Naive thymus-derived CD8-positive, alpha-beta T cell (primary cell): ENCODE results near the gene AOPEP. TPM values are rescaled to one million over a fixed set of nuclear protein-coding genes. Genes with fewer than 3 reads are reported as not detected.

Source experiments
- ATAC-seq, 2 donors: fragments of 150-1000 bp; cut with Tn5 transposase in 1 of 2; sonication (Bioruptor Pico), chemical (Tn5 transposase) in 1 of 2; 1 replicate in 1 of 2; 2 replicates in 1 of 2; pipeline ENCODE4 v1.10.0; 2021; ENCODE audit warnings: mild to moderate bottlenecking in 2 of 2, moderate library complexity in 2 of 2
- POLR2A ChIA-PET: fragments of 350-600 bp; sonication (Branson Sonifier 250); formaldehyde crosslinking; loops from one replicate; lab custom pipeline; 2021; ENCODE audit warnings: antibody characterized with exemption; lab: Charles Lee
- DNase-seq, 10 donors: peaks; one replicate each; pipeline versions ENCODE4 v3.0.0 to v3.0.0-alpha.2; 2020 to 2022
- H3K27ac Mint-ChIP-seq, 10 donors: one replicate each; pipeline ENCODE4 v1.8.0; 2020 to 2022; ENCODE audit warnings: mild to moderate bottlenecking in 10 of 10, mixed read lengths in 10 of 10, moderate library complexity in 4 of 10, inconsistent platforms in 1 of 10
- H3K27me3 Mint-ChIP-seq, 5 donors: one replicate each; pipeline ENCODE4 v1.8.0; 2021 to 2022; ENCODE audit warnings: mixed read lengths in 5 of 5
- H3K36me3 Mint-ChIP-seq, 3 donors: one replicate each; pipeline ENCODE4 v1.8.0; 2020 to 2022; ENCODE audit warnings: mixed read lengths in 3 of 3, mild to moderate bottlenecking in 2 of 3, inconsistent platforms in 1 of 3
- H3K4me1 Mint-ChIP-seq, 4 donors: one replicate each; pipeline ENCODE4 v1.8.0; 2021 to 2022; ENCODE audit warnings: mixed read lengths in 4 of 4
- H3K4me3 Mint-ChIP-seq, 10 donors: one replicate each; pipeline ENCODE4 v1.8.0; 2020 to 2022; ENCODE audit warnings: mild to moderate bottlenecking in 10 of 10, mixed read lengths in 10 of 10, moderate library complexity in 6 of 10, inconsistent platforms in 1 of 10
- H3K9me3 Mint-ChIP-seq, 9 donors: one replicate each; pipeline ENCODE4 v1.8.0; 2020 to 2022; ENCODE audit warnings: mixed read lengths in 9 of 9, mild to moderate bottlenecking in 3 of 9, inconsistent platforms in 1 of 9, moderate library complexity in 1 of 9
- polyA plus RNA-seq, 3 donors: library from polyadenylated mRNA; unstranded; fragments of 300-500 nt; fragmentation: Illumina TruSeq; gene quantifications; one replicate each; pipeline ENCODE4 v1.2.3, GENCODE V29; 2021
- total RNA-seq, 8 experiments: library from RNA in 2 of 8; stranded (reverse) in 2 of 8; gene quantifications; one replicate each; pipeline ENCODE4 v1.2.3 and lab custom pipeline; 2021 to 2026

The AOPEP gene
- total and polyA plus RNA-seq, 5 experiments from 2014 or later = 4.3 to 10.8 (median 7.4) TPM

DNA sequence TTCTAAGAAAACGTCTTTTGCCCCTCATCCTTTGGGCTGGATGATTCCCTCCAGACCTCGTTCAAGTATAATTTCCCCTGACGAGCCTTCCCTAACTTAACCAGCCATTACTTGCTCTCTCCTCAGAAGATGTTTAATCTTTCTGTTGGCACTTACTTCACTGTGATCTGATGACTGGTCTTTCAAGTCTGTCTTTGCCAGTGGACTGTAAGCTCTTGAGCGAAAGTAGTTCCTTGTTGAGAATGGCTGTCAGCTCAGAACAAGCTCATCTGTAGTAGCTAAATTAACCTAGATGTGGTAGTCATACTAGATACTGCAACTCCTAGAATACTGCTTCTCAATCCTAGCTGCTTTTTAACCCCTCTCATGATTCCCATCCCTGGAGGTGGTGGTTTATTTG lies 125.0 kb downstream of the AOPEP start:
- H3K9me3 Mint-ChIP-seq = no peaks in the 10 kb centered on the region
- ATAC-seq (no peak), DNase-seq (no peak)
- peaks cover 2 to 12% (median 9%) of the 10 kb centered on the region in 4 donors for H3K4me1 Mint-ChIP-seq
- no peaks in the 10 kb centered on the region for H3K27me3 Mint-ChIP-seq
- no peak overlapping the region for H3K27ac Mint-ChIP-seq
- POLR2A ChIA-PET = no interaction called here
- H3K36me3 Mint-ChIP-seq = peaks cover 0 to 3% (median 0%) of the 10 kb centered on the region in 3 donors
- no peak overlapping the region for H3K4me3 Mint-ChIP-seq

DNA sequence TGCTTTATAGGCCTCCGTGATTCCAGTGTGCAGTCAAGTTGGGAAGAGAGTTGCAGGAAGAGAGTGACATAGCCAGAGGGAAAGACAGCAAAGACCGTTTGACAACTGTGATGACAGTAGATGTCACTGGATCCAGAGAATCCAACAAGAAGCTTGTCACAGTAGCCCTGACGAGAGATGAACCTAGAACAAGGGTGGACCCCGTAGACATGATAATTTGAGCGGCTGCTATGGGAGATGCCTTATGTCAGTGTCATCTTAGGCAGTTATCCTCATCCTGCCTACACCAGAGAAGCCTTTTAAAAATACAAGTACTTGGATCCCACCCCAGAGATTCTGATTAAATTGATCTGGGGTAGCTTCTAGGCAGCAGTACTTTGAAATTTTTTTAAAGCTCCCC lies 125.4 kb downstream of the AOPEP start:
- ATAC-seq (no peak), DNase-seq (no peak)
- Mint-ChIP-seq H3K27ac (no peak overlapping the region), H3K36me3 (peaks cover 0 to 3% (median 0%) of the 10 kb centered on the region in 3 donors), H3K27me3 (no peaks in the 10 kb centered on the region), H3K4me1 (peaks cover 2 to 10% (median 6%) of the 10 kb centered on the region in 4 donors), H3K9me3 (no peaks in the 10 kb centered on the region), H3K4me3 (no peak overlapping the region)
- POLR2A ChIA-PET = no interaction called here

DNA sequence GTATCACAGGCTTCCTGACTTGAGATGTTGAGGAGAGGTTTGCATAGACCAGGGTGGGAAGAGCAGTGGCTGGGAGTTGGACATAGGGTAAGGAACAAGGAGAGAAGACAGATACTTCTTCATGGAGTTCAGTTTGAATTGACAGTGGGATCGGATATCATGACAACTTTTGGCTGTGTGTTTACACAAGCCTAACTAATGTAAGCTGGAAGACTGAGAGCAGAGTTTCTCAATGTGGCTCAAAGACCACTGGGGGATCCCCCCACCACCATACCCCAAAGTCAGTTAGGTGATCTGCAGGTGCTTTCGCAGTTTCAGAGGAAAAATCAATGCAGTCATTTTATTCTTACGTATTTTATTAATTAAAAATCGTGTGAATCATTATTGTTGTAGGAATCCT lies 125.9 kb downstream of the AOPEP start:
- ATAC-seq (no peak), DNase-seq (no peak)
- H3K27ac Mint-ChIP-seq = peak overlapping the region in 2 of 10 donors; percentile 3 to 18
- no peaks in the 10 kb centered on the region for H3K9me3 Mint-ChIP-seq
- H3K4me1 Mint-ChIP-seq = peaks cover under 1 to 6% (median 1%) of the 10 kb centered on the region in 4 donors
- H3K4me3 Mint-ChIP-seq = no peak overlapping the region
- no peaks in the 10 kb centered on the region for H3K36me3 Mint-ChIP-seq
- POLR2A ChIA-PET = no interaction called here
- H3K27me3 Mint-ChIP-seq = no peaks in the 10 kb centered on the region

GRCh38 chr9:94853887-94854286 lies 127.4 kb downstream of the AOPEP start:
- H3K36me3 Mint-ChIP-seq = peaks cover 3 to 7% (median 5%) of the 10 kb centered on the region in 3 donors
- H3K9me3 Mint-ChIP-seq = peaks cover 0 to 9% (median 0%) of the 10 kb centered on the region in 9 donors
- DNase-seq (no peak), ATAC-seq (no peak)
- no peaks in the 10 kb centered on the region for H3K27me3 Mint-ChIP-seq
- POLR2A ChIA-PET = no interaction called here
- peaks cover 0 to 6% (median under 1%) of the 10 kb centered on the region in 4 donors for H3K4me1 Mint-ChIP-seq
- peak overlapping the region in 1 of 10 donors; percentile 4 for H3K27ac Mint-ChIP-seq
- no peak overlapping the region for H3K4me3 Mint-ChIP-seq

DNA sequence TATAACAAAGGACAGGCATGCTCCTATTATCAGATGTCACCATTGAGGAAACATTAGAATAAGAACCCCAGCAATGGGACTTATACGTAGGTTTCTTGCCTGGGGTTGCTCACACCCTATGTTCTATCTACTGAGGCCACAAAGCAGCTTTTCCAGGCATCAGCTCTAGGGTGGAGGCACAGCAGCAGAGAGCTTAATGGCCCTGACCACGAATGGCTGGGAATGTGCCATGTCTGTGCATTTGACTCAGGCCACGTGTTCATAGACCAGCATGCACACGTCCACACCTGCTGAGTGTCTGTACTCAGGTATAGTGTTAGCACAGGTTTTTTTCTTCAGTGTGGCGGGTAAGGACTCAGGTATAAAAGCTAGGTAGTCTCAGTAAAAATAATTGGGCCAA lies 129.4 kb downstream of the AOPEP start:
- ATAC-seq (no peak), DNase-seq (no peak)
- H3K9me3 Mint-ChIP-seq = peaks cover 0 to 9% (median 1%) of the 10 kb centered on the region in 9 donors
- peaks cover 0 to 3% (median 0%) of the 10 kb centered on the region in 5 donors for H3K27me3 Mint-ChIP-seq
- peaks cover 12 to 21% (median 19%) of the 10 kb centered on the region in 4 donors for H3K4me1 Mint-ChIP-seq
- H3K4me3 Mint-ChIP-seq = no peak overlapping the region
- H3K27ac Mint-ChIP-seq = no peak overlapping the region
- peaks cover 3 to 7% (median 5%) of the 10 kb centered on the region in 3 donors for H3K36me3 Mint-ChIP-seq
- POLR2A ChIA-PET = no interaction called here

GRCh38 chr9:94857791-94858190 lies 131.3 kb downstream of the AOPEP start:
- Mint-ChIP-seq H3K27me3 (peaks cover 0 to 3% (median 0%) of the 10 kb centered on the region in 5 donors), H3K4me3 (no peak overlapping the region), H3K9me3 (peaks cover 0 to 9% (median 1%) of the 10 kb centered on the region in 9 donors), H3K4me1 (peaks cover 21 to 40% (median 38%) of the 10 kb centered on the region in 4 donors), H3K27ac (peak overlapping the region in 2 of 10 donors; percentile 63 to 83), H3K36me3 (peaks cover 3 to 7% (median 5%) of the 10 kb centered on the region in 3 donors)
- DNase-seq = no peak
- no peak for ATAC-seq
- POLR2A ChIA-PET = no interaction called here

DNA sequence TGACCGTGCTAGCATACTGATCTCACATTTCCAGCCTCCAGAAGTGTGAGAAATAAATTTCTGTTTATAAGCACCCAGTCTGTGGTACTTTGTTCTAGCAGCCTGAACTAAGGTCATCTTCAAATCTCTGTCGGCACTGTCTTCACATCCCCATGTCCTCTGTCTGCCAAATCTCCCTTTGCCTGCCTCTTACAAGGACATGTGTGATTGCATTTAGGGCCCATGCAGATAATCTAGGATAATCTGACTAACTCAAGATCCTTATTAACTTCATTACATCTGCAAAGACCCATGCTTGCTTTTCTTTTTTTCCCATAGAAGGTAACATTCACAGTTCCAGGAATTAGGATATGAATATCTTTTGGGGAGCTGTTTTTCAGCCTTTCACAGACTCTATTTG lies 132.7 kb downstream of the AOPEP start:
- POLR2A ChIA-PET = no interaction called here
- Mint-ChIP-seq H3K27me3 (peaks cover 0 to 3% (median 0%) of the 10 kb centered on the region in 5 donors), H3K9me3 (peaks cover 0 to 9% (median 1%) of the 10 kb centered on the region in 9 donors), H3K4me1 (peaks cover 25 to 49% (median 47%) of the 10 kb centered on the region in 4 donors), H3K36me3 (peaks cover 3 to 7% (median 5%) of the 10 kb centered on the region in 3 donors), H3K27ac (peak overlapping the region in 4 of 10 donors; percentile 4 to 92 (median 24)), H3K4me3 (no peak overlapping the region)
- no peak for DNase-seq
- ATAC-seq = no peak

DNA sequence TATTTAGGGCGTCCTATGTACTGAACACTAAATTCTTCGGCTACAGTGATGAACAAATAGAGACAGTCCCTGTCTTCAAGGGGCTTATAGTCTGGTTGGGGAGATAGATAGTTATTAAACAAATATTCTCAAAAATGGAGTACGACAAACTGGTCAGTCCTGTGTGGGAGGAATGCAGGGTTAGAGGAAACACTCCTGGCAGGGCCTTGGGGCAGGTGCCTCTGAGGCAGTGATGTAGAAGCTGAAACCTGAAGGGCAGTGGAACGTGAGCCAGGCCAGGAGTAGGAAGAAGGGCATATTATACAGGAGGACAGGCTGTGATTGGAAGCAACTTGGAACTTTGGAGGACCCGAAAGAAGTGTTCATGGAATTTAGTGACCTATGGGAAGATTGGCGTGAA lies 133.4 kb downstream of the AOPEP start:
- POLR2A ChIA-PET = interaction anchor here (2.3 kb wide), 1 partner anchor 12 kb away, joined by 15 read pairs; no protein-coding TSS in a partner anchor
- H3K36me3 Mint-ChIP-seq = peaks cover 3 to 7% (median 5%) of the 10 kb centered on the region in 3 donors
- no peak for ATAC-seq
- peaks cover 0 to 9% (median 1%) of the 10 kb centered on the region in 9 donors for H3K9me3 Mint-ChIP-seq
- H3K27me3 Mint-ChIP-seq = peaks cover 0 to 3% (median 0%) of the 10 kb centered on the region in 5 donors
- DNase-seq = no peak
- peak overlapping the region in 9 of 10 donors; percentile 5 to 84 (median 67) for H3K4me3 Mint-ChIP-seq
- H3K27ac Mint-ChIP-seq = peak overlapping the region in 7 of 10 donors; percentile 31 to 96 (median 92)
- peaks cover 26 to 49% (median 48%) of the 10 kb centered on the region in 4 donors for H3K4me1 Mint-ChIP-seq

- Mint-ChIP-seq H3K4me1 (peaks cover 26 to 51% (median 48%) of the 10 kb centered on the region in 4 donors), H3K27ac (peak overlapping the region; percentile 27 to 96 (median 92)), H3K9me3 (peaks cover 0 to 9% (median 1%) of the 10 kb centered on the region in 9 donors), H3K36me3 (peaks cover 3 to 7% (median 5%) of the 10 kb centered on the region in 3 donors), H3K4me3 (peak overlapping the region; percentile 65 to 84 (median 80)), H3K27me3 (peaks cover 0 to 3% (median 0%) of the 10 kb centered on the region in 5 donors)
- DNase-seq (peak; percentile 25 to 89 (median 75)), ATAC-seq (peak; percentile 95 to 98)
- POLR2A ChIA-PET = interaction anchor here (0.6 to 2.3 kb wide), 6 partner anchors 11 to 136 kb away, joined by 3 to 15 read pairs (median 4); partner anchors contain the start of gene AOPEP
Observed at GRCh38 chr9:94860678-94861588, 134.4 kb downstream of the AOPEP start.

- Mint-ChIP-seq H3K36me3 (peaks cover 3 to 7% (median 5%) of the 10 kb centered on the region in 3 donors), H3K27me3 (peaks cover 0 to 3% (median 0%) of the 10 kb centered on the region in 5 donors), H3K9me3 (peaks cover 0 to 9% (median 1%) of the 10 kb centered on the region in 9 donors), H3K27ac (peak overlapping the region; percentile 27 to 96 (median 92)), H3K4me1 (peaks cover 26 to 51% (median 48%) of the 10 kb centered on the region in 4 donors), H3K4me3 (peak overlapping the region; percentile 65 to 84 (median 80))
- ATAC-seq (peak; percentile 6 to 17), DNase-seq (no peak)
- POLR2A ChIA-PET = interaction anchor here (0.6 to 2.3 kb wide), 5 partner anchors 10 to 135 kb away, joined by 3 to 15 read pairs (median 4); partner anchors contain the start of gene AOPEP
Observed at GRCh38 chr9:94861589-94862272, 135.2 kb downstream of the AOPEP start.

- Mint-ChIP-seq H3K36me3 (no peaks in the 10 kb centered on the region), H3K9me3 (peaks cover 0 to 1% (median 0%) of the 10 kb centered on the region in 9 donors), H3K4me3 (no peak overlapping the region), H3K27me3 (peaks cover 0 to 3% (median 0%) of the 10 kb centered on the region in 5 donors), H3K4me1 (peaks cover 26 to 49% (median 47%) of the 10 kb centered on the region in 4 donors), H3K27ac (no peak overlapping the region)
- POLR2A ChIA-PET = no interaction called here
- DNase-seq (no peak), ATAC-seq (no peak)
Observed at GRCh38 chr9:94864196-94864595, 137.7 kb downstream of the AOPEP start.

GRCh38 chr9:94864862-94865509 lies 138.5 kb downstream of the AOPEP start:
- H3K9me3 Mint-ChIP-seq = no peaks in the 10 kb centered on the region
- H3K27me3 Mint-ChIP-seq = peaks cover 0 to 3% (median 0%) of the 10 kb centered on the region in 5 donors
- H3K36me3 Mint-ChIP-seq = no peaks in the 10 kb centered on the region
- H3K27ac Mint-ChIP-seq = no peak overlapping the region
- peaks cover 24 to 48% (median 43%) of the 10 kb centered on the region in 4 donors for H3K4me1 Mint-ChIP-seq
- POLR2A ChIA-PET = no interaction called here
- DNase-seq (no peak), ATAC-seq (no peak)
- H3K4me3 Mint-ChIP-seq = no peak overlapping the region
